Measurements from ENCODE around the gene SPAG16.
"Not testable (repeated sequence)": the region's sequence is repeated elsewhere in the genome, so short reads cannot be mapped to it uniquely, and the experiment has no call there.

The SPAG16 gene

GRCh38 chr2:213336253-213336770 is 52.0 kb downstream of the SPAG16 start:
- no peak for TF ChIP-seq CTCF (conservative IDR thresholded peaks at IDR 0.05; ENCODE audit: control insufficient read depth, insufficient read depth, low read depth, low read length)
- no peak overlapping the region for H3K4me3 ChIP-seq (ENCODE audit: control insufficient read depth, low read depth, low read length)
- no peak for DNase-seq (ENCODE audit: low read depth)

GRCh38 chr2:213353419-213353818 is 69.2 kb downstream of the SPAG16 start:
- no peak for DNase-seq (ENCODE audit: low read depth)
- TF ChIP-seq CTCF (conservative IDR thresholded peaks at IDR 0.05; ENCODE audit: control insufficient read depth, insufficient read depth, low read depth, low read length), result no peak
- H3K4me3 ChIP-seq (ENCODE audit: control insufficient read depth, low read depth, low read length), result no peak overlapping the region

- no peak overlapping the region for H3K4me3 ChIP-seq (ENCODE audit: control insufficient read depth, low read depth, low read length)
- no peak for DNase-seq (ENCODE audit: low read depth)
Observed at GRCh38 chr2:213376644-213377043, 92.4 kb downstream of the SPAG16 start.

GRCh38 chr2:213407027-213407426 is 122.8 kb downstream of the SPAG16 start:
- H3K4me3 ChIP-seq (ENCODE audit: control insufficient read depth, low read depth, low read length); DNase-seq (ENCODE audit: low read depth): not testable (repeated sequence)

More at GRCh38 chr2:213376644-213377043, 92.4 kb downstream of the SPAG16 start:
- TF ChIP-seq CTCF (conservative IDR thresholded peaks at IDR 0.05; ENCODE audit: control insufficient read depth, insufficient read depth, low read depth, low read length), result no peak

- H3K4me3 ChIP-seq (ENCODE audit: control insufficient read depth, low read depth, low read length); DNase-seq (ENCODE audit: low read depth): not testable (repeated sequence)
Observed at GRCh38 chr2:213408426-213409070, 124.3 kb downstream of the SPAG16 start.

GRCh38 chr2:213410687-213411086 is 126.4 kb downstream of the SPAG16 start:
- H3K4me3 ChIP-seq (ENCODE audit: control insufficient read depth, low read depth, low read length); DNase-seq (ENCODE audit: low read depth): not testable (repeated sequence)

- no peak for TF ChIP-seq CTCF (conservative IDR thresholded peaks at IDR 0.05; ENCODE audit: control insufficient read depth, insufficient read depth, low read depth, low read length)
- H3K4me3 ChIP-seq (ENCODE audit: control insufficient read depth, low read depth, low read length), result no peak overlapping the region
- DNase-seq (ENCODE audit: low read depth), result no peak
Observed at GRCh38 chr2:213411582-213412289, 127.5 kb downstream of the SPAG16 start.

- no peak overlapping the region for H3K4me3 ChIP-seq (ENCODE audit: control insufficient read depth, low read depth, low read length)
- TF ChIP-seq CTCF (conservative IDR thresholded peaks at IDR 0.05; ENCODE audit: control insufficient read depth, insufficient read depth, low read depth, low read length), result no peak
- DNase-seq (ENCODE audit: low read depth), result no peak
Observed at GRCh38 chr2:213415093-213415492, 130.8 kb downstream of the SPAG16 start.
